Measurements from ENCODE around the gene MRPL43. TPM values are rescaled to one million over a fixed set of nuclear protein-coding genes. Genes with fewer than 3 reads are reported as not detected.

MRPL43 gene
- total and polyA plus RNA-seq, 3 experiments from 2014 or later, result 62.5 to 129 (median 62.8) TPM

DNA sequence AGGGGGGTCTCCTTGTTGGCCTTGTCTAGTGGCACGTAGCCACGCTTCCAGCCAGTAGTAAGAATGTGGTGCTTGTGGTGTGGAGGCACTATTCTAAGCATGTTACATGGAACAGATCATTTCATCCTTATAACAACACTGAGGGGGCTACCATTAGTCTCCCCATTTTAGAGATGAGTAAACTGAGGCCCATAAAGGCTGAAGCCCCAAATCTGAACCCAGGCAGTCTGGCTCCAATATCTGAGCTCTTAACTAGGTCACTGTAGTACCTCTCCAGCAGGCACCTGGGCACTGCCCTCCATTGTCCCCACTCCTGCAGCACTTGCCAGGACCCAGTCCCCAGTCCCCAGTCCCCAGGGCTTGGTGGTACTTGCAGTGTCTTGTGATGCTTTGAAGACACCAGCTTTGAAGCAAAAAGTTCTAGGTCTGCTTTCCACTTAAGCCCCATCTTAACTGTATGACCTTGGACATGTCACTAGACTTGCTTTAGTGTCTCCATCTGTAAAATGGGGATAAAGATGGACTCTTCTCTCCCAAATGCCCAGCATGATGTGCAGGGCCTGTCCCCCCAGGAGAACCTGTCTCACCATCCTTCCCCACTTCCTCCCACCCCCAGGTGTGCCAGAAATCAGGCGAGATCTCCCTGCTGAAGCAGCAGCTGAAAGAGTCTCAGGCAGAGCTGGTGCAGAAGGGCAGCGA lies 18.7 kb upstream of the MRPL43 start:
- Histone ChIP-seq H3K4me3 (ENCODE audit: low read length) (no peak overlapping the region), H3K27me3 (ENCODE audit: insufficient read depth, low read length, poor library complexity, severe bottlenecking) (no peaks in the 10 kb centered on the region), H3K9me3 (ENCODE audit: low read length) (no peaks in the 10 kb centered on the region), H3K36me3 (ENCODE audit: insufficient read depth, low read length) (no peaks in the 10 kb centered on the region), H3K4me1 (ENCODE audit: insufficient read depth, low read length) (no peaks in the 10 kb centered on the region), H3K27ac (ENCODE audit: low read depth, low read length) (no peak overlapping the region)
- ChIA-PET POLR2A (interaction anchor here (0.6 to 0.8 kb wide), 2 partner anchors 11 to 181 kb away, joined by 3 to 5 read pairs; no protein-coding TSS in a partner anchor), CTCF (interaction anchor here (4.9 to 7.0 kb wide), 2 partner anchors 8 to 10 kb away, joined by 30 to 64 read pairs; partner anchors contain the start of gene LZTS2)
- Mint-ChIP-seq H3K27me3 (no peaks in the 10 kb centered on the region), H3K4me1 (peaks cover 2 to 3% (median 3%) of the 10 kb centered on the region in 3 donors), H3K9me3 (no peaks in the 10 kb centered on the region), H3K27ac (no peak overlapping the region), H3K36me3 (peaks cover 0 to 27% (median 0%) of the 10 kb centered on the region in 3 donors), H3K4me3 (no peak overlapping the region)
- DNase-seq, result no peak

DNA sequence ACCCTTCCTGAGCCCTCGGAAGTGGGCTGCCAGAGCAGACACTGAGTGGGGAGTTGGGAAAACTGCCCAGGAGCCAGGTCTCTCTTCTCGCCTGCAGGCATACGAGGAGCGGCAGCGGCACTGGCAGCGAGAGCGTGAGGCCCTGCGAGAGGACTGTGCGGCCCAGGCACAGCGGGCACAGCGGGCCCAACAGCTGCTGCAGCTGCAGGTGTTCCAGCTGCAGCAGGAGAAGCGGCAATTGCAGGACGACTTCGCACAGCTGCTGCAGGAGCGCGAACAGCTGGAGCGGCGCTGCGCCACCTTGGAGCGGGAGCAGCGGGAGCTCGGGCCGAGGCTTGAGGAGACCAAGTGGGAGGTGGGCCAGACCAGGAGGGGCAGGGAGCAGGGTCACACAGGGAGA lies 18.1 kb upstream of the MRPL43 start:
- no peak overlapping the region for H3K4me3 ChIP-seq (ENCODE audit: low read length)
- H3K27ac ChIP-seq (ENCODE audit: low read depth, low read length), result no peak overlapping the region
- CTCF ChIA-PET, result interaction anchor here (1.3 to 4.9 kb wide), 2 partner anchors 10 to 13 kb away, joined by 6 to 30 read pairs; no protein-coding TSS in a partner anchor
- Mint-ChIP-seq H3K4me1 (peaks cover 6 to 10% (median 7%) of the 10 kb centered on the region in 3 donors), H3K27ac (peak overlapping the region in 1 of 8 donors; percentile 54), H3K36me3 (peaks cover 0 to 28% (median 0%) of the 10 kb centered on the region in 3 donors), H3K9me3 (no peaks in the 10 kb centered on the region), H3K27me3 (no peaks in the 10 kb centered on the region), H3K4me3 (no peak overlapping the region)
- peaks cover 1% of the 10 kb centered on the region for H3K4me1 ChIP-seq (ENCODE audit: insufficient read depth, low read length)
- H3K9me3 ChIP-seq (ENCODE audit: low read length), result no peaks in the 10 kb centered on the region
- no peak for DNase-seq
- H3K36me3 ChIP-seq (ENCODE audit: insufficient read depth, low read length), result no peaks in the 10 kb centered on the region
- H3K27me3 ChIP-seq (ENCODE audit: insufficient read depth, low read length, poor library complexity, severe bottlenecking), result no peaks in the 10 kb centered on the region
- POLR2A ChIA-PET, result interaction anchor here (0.6 kb wide), 1 partner anchor 181 kb away, joined by 5 read pairs; no protein-coding TSS in a partner anchor

DNA sequence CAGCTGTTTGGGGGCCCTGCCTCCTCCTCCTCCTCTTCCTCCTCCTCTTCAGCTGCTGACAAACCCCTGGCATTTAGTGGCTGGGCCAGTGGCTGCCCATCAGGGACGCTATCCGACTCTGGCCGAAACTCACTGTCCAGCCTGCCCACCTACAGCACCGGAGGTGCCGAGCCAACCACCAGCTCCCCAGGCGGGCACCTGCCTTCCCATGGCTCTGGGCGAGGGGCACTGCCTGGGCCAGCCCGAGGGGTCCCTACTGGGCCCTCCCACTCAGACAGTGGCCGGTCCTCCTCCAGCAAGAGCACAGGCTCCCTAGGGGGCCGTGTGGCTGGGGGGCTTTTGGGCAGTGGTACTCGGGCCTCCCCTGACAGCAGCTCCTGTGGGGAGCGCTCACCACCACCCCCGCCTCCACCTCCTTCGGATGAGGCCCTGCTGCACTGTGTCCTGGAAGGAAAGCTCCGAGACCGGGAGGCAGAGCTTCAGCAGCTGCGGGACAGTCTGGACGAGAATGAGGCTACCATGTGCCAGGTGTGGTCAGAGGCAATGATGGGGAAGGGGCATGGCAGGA lies 16.4 kb upstream of the MRPL43 start:
- Mint-ChIP-seq H3K27ac (no peak overlapping the region), H3K4me1 (peaks cover 8 to 12% (median 9%) of the 10 kb centered on the region in 3 donors), H3K4me3 (no peak overlapping the region), H3K27me3 (no peaks in the 10 kb centered on the region), H3K36me3 (peaks cover 0 to 29% (median 0%) of the 10 kb centered on the region in 3 donors), H3K9me3 (no peaks in the 10 kb centered on the region)
- no peak for DNase-seq
- ChIA-PET CTCF (interaction anchor here (2.2 to 4.9 kb wide), 3 partner anchors 8 to 15 kb away, joined by 7 to 30 read pairs (median 9); no protein-coding TSS in a partner anchor), POLR2A (interaction anchor here (1.6 kb wide), 1 partner anchor 27 kb away, joined by 3 read pairs; the partner anchor contains the start of genes PDZD7 and SFXN3)
- Histone ChIP-seq H3K27me3 (ENCODE audit: insufficient read depth, low read length, poor library complexity, severe bottlenecking) (no peaks in the 10 kb centered on the region), H3K36me3 (ENCODE audit: insufficient read depth, low read length) (no peaks in the 10 kb centered on the region), H3K4me1 (ENCODE audit: insufficient read depth, low read length) (peaks cover 9% of the 10 kb centered on the region), H3K9me3 (ENCODE audit: low read length) (no peaks in the 10 kb centered on the region), H3K27ac (ENCODE audit: low read depth, low read length) (no peak overlapping the region), H3K4me3 (ENCODE audit: low read length) (no peak overlapping the region)

DNA sequence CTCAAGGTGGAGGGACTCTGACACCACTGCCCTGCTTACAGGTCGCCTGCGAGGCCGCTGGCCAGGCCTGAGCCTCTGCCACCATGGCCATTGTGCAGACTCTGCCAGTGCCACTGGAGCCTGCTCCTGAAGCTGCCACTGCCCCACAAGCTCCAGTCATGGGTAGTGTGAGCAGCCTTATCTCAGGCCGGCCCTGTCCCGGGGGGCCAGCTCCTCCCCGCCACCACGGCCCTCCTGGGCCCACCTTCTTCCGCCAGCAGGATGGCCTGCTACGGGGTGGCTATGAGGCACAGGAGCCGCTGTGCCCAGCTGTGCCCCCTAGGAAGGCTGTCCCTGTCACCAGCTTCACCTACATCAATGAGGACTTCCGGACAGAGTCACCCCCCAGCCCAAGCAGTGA lies 15.2 kb upstream of the MRPL43 start:
- Mint-ChIP-seq H3K4me1 (peaks cover 14 to 22% (median 17%) of the 10 kb centered on the region in 3 donors), H3K36me3 (peaks cover 0 to 35% (median 0%) of the 10 kb centered on the region in 3 donors), H3K4me3 (no peak overlapping the region), H3K27me3 (no peaks in the 10 kb centered on the region), H3K9me3 (no peaks in the 10 kb centered on the region), H3K27ac (no peak overlapping the region)
- H3K4me1 ChIP-seq (ENCODE audit: insufficient read depth, low read length), result peaks cover 16% of the 10 kb centered on the region
- no peak overlapping the region for H3K4me3 ChIP-seq (ENCODE audit: low read length)
- ChIA-PET POLR2A (no interaction called here), CTCF (interaction anchor here (1.8 to 4.9 kb wide), 4 partner anchors 9 to 16 kb away, joined by 4 to 30 read pairs (median 8); no protein-coding TSS in a partner anchor)
- H3K9me3 ChIP-seq (ENCODE audit: low read length), result no peaks in the 10 kb centered on the region
- no peak overlapping the region for H3K27ac ChIP-seq (ENCODE audit: low read depth, low read length)
- H3K27me3 ChIP-seq (ENCODE audit: insufficient read depth, low read length, poor library complexity, severe bottlenecking), result no peaks in the 10 kb centered on the region
- no peaks in the 10 kb centered on the region for H3K36me3 ChIP-seq (ENCODE audit: insufficient read depth, low read length)
- DNase-seq, result no peak

DNA sequence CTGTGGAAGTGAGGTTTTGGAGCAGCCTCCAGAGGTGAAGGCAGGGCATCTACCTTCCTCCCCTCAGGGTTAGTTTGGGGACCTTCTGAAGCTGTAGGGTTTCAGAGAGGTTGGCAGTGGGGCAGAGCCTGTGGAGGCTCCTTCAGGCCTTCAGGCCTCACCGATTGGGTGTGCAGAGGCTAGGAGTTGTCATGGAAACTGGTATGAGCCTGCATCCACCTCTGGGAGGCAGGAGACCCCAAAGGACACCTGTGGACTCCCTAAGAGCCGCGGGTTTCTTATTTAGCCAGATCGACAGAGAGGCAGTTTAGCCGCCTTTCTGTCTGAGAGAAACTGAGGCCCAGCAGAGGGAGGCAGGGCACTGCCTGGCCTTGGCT lies 14.3 kb upstream of the MRPL43 start:
- H3K27me3 ChIP-seq (ENCODE audit: insufficient read depth, low read length, poor library complexity, severe bottlenecking), result no peaks in the 10 kb centered on the region
- Mint-ChIP-seq H3K9me3 (no peaks in the 10 kb centered on the region), H3K36me3 (peaks cover 0 to 32% (median 0%) of the 10 kb centered on the region in 3 donors), H3K27me3 (no peaks in the 10 kb centered on the region), H3K4me3 (peak overlapping the region in 2 of 7 donors; percentile 83 to 92), H3K4me1 (peaks cover 16 to 26% (median 17%) of the 10 kb centered on the region in 3 donors), H3K27ac (peak overlapping the region in 1 of 8 donors; percentile 13)
- no peaks in the 10 kb centered on the region for H3K36me3 ChIP-seq (ENCODE audit: insufficient read depth, low read length)
- DNase-seq, result no peak
- H3K9me3 ChIP-seq (ENCODE audit: low read length), result no peaks in the 10 kb centered on the region
- CTCF ChIA-PET, result interaction anchor here (1.6 to 2.6 kb wide), 4 partner anchors 8 to 17 kb away, joined by 4 to 9 read pairs (median 6); no protein-coding TSS in a partner anchor
- POLR2A ChIA-PET, result interaction anchor here (0.6 kb wide), 1 partner anchor 42 kb away, joined by 4 read pairs; no protein-coding TSS in a partner anchor
- no peak overlapping the region for H3K27ac ChIP-seq (ENCODE audit: low read depth, low read length)
- H3K4me3 ChIP-seq (ENCODE audit: low read length), result no peak overlapping the region
- H3K4me1 ChIP-seq (ENCODE audit: insufficient read depth, low read length), result peaks cover 18% of the 10 kb centered on the region

DNA sequence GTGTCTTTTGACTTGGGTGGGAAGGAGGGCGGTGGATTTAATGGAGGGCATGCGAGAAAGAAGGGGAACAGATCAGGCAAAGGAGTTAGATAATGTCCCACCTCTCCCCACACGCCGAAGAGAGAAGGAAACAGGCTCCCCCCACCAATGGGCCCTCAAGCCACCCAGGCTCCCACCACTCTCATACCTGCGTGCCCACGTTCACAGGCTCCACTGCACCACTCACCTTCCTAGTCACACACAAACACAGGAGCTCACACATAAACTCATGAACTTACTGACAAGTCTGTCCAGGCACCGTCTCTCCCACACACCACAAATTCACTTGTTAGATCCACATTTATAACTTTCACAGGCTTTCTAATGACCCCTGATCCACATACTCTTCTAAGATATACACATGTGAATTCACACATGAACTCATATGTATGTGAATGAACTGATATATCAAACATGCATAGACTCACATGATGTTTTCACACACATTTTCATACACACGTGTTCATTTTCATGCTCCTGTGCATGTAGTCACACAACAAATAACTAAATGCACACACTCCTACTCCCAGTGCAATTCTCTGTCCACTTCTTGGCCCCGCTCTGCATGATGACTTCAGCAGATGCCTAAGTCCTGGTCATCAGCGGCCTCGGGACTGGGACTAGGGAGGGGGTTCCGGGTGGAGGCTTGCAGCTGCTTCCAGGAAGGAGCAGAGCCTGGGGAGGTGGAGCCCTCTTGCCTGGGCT lies 13.8 kb upstream of the MRPL43 start:
- Histone ChIP-seq H3K4me3 (ENCODE audit: low read length) (no peak overlapping the region), H3K9me3 (ENCODE audit: low read length) (no peaks in the 10 kb centered on the region), H3K36me3 (ENCODE audit: insufficient read depth, low read length) (no peaks in the 10 kb centered on the region), H3K27me3 (ENCODE audit: insufficient read depth, low read length, poor library complexity, severe bottlenecking) (no peaks in the 10 kb centered on the region), H3K4me1 (ENCODE audit: insufficient read depth, low read length) (peaks cover 23% of the 10 kb centered on the region), H3K27ac (ENCODE audit: low read depth, low read length) (peak overlapping the region; percentile 67)
- Mint-ChIP-seq H3K27me3 (no peaks in the 10 kb centered on the region), H3K36me3 (peaks cover 0 to 29% (median 0%) of the 10 kb centered on the region in 3 donors), H3K4me1 (peaks cover 21 to 32% (median 22%) of the 10 kb centered on the region in 3 donors), H3K27ac (peak overlapping the region in 7 of 8 donors; percentile 44 to 88 (median 84)), H3K4me3 (peak overlapping the region; percentile 71 to 92 (median 84)), H3K9me3 (no peaks in the 10 kb centered on the region)
- no peak for DNase-seq
- CTCF ChIA-PET, result interaction anchor here (0.7 to 2.6 kb wide), 5 partner anchors 7 to 18 kb away, joined by 3 to 9 read pairs (median 5); no protein-coding TSS in a partner anchor
- POLR2A ChIA-PET, result interaction anchor here (0.6 kb wide), 1 partner anchor 42 kb away, joined by 4 read pairs; no protein-coding TSS in a partner anchor

DNA sequence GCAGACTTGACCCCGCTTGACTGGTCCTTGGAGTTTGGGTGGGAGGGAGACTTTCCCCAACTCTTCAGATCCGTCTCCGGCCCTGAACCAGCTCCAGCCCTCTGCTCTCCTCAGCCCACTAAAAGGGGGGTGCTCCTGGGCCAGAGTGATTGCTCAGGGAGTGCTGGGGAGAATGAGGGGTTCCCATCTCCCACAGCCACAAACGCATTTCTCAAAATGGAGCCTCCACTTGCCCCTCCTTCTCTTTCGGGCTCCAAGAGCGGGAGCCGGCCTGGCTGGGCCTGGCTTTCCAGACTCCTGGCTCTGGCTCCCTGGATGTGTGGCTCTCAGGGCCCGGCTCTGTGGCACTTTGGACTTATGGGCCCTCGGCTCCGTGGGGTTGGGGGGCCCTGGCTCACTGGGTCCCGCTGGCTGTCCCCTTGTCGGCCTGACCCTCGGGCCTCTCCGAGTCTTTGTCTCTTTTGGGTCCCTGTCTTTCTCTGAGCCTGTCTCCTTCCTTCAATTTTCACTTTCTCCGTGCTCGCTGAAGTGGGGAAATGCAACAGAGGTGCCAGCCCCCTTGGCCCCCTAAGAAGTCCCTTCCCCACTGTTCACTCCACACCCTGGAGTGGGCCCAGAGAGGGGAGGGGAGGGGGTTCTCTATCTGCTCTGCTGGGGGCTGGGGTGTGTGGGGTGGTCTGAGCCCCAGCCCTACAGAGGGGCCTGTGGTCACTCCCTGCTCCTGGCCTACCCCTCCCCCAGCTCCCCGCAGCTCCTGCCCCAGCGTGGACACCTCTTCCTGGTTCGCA lies 13.0 kb upstream of the MRPL43 start:
- DNase-seq, result no peak
- Mint-ChIP-seq H3K4me3 (peak overlapping the region; percentile 45 to 90 (median 82)), H3K27me3 (no peaks in the 10 kb centered on the region), H3K27ac (peak overlapping the region in 5 of 8 donors; percentile 80 to 94 (median 86)), H3K4me1 (peaks cover 21 to 35% (median 23%) of the 10 kb centered on the region in 3 donors), H3K36me3 (peaks cover 0 to 24% (median 0%) of the 10 kb centered on the region in 3 donors), H3K9me3 (no peaks in the 10 kb centered on the region)
- Histone ChIP-seq H3K9me3 (ENCODE audit: low read length) (no peaks in the 10 kb centered on the region), H3K4me1 (ENCODE audit: insufficient read depth, low read length) (peaks cover 24% of the 10 kb centered on the region), H3K27ac (ENCODE audit: low read depth, low read length) (peak overlapping the region; percentile 67), H3K36me3 (ENCODE audit: insufficient read depth, low read length) (no peaks in the 10 kb centered on the region), H3K27me3 (ENCODE audit: insufficient read depth, low read length, poor library complexity, severe bottlenecking) (no peaks in the 10 kb centered on the region), H3K4me3 (ENCODE audit: low read length) (no peak overlapping the region)
- ChIA-PET POLR2A (interaction anchor here (1.1 kb wide), 1 partner anchor 15 kb away, joined by 3 read pairs; no protein-coding TSS in a partner anchor), CTCF (interaction anchor here (0.7 to 4.7 kb wide), 5 partner anchors 9 to 92 kb away, joined by 3 to 73 read pairs (median 5); partner anchors contain the start of genes MRPL43 and TWNK)

All from CD8-positive, alpha-beta memory T cell (primary cell).